Thoracic aorta (tissue), 2 donors: ENCODE measurements around the gene ATP6V0C. TPM values are rescaled to one million over a fixed set of nuclear protein-coding genes. Genes with fewer than 3 reads are reported as not detected.

Source experiments
- ATAC-seq: fragments of 150-250 bp; one replicate; pipeline ENCODE4 v1.8.0; 2017; ENCODE audit warnings: low read depth; ENCODE audit not compliant: insufficient number of reproducible peaks, low FRiP score
- DNase-seq: peaks from one replicate; pipeline ENCODE4 v3.0.0-alpha.2; 2020; ENCODE audit warnings: low spot score
- H3K27ac ChIP-seq, 2 donors: fragments of 200-600 bp; sonication (generic); 1 replicate in 1 of 2; 2 replicates in 1 of 2; pipeline ENCODE4 v1.5.1; 2016; ENCODE audit warnings: mild to moderate bottlenecking in 2 of 2, moderate library complexity in 2 of 2
- H3K27me3 ChIP-seq: fragments of 200-600 bp; sonication (generic); replicated peaks from 2 replicates; pipeline ENCODE4 v1.6.0; 2016; ENCODE audit warnings: mild to moderate bottlenecking; ENCODE audit not compliant: insufficient read depth
- H3K36me3 ChIP-seq: fragments of 200-600 bp; sonication (generic); one replicate; pipeline ENCODE4 v1.5.1; 2016
- H3K4me1 ChIP-seq, 2 donors: fragments of 200-600 bp; sonication (generic); 1 replicate in 1 of 2; 2 replicates in 1 of 2; pipeline versions ENCODE4 v1.5.1 to v1.6.0; 2016; ENCODE audit warnings: low read depth in 2 of 2, mild to moderate bottlenecking in 1 of 2; ENCODE audit not compliant: control insufficient read depth in 1 of 2
- H3K4me3 ChIP-seq: fragments of 200-600 bp; sonication (generic); 2 replicates; pipeline ENCODE4 v1.5.1; 2016; ENCODE audit warnings: mild to moderate bottlenecking
- H3K9me3 ChIP-seq: fragments of 200-600 bp; sonication (generic); 2 replicates; pipeline ENCODE4 v1.5.1; 2016
- total RNA-seq, 2 donors: library from RNA; depleted of rRNA; stranded (reverse); fragments of >200 nt; gene quantifications; one replicate each; pipeline versions ENCODE4 v1.1.0 to v1.2.3, GENCODE V29; 2016
- TF ChIP-seq, protein P1 (sequence below): fragments of 200-600 bp; sonication (generic); IDR thresholded peaks from one replicate; pipeline ENCODE4 v1.5.1; 2019; ENCODE audit warnings: antibody characterized with exemption

The ATP6V0C gene
- total RNA-seq, 2 donors from 2014 or later: 42.5 to 51.3 TPM

DNA sequence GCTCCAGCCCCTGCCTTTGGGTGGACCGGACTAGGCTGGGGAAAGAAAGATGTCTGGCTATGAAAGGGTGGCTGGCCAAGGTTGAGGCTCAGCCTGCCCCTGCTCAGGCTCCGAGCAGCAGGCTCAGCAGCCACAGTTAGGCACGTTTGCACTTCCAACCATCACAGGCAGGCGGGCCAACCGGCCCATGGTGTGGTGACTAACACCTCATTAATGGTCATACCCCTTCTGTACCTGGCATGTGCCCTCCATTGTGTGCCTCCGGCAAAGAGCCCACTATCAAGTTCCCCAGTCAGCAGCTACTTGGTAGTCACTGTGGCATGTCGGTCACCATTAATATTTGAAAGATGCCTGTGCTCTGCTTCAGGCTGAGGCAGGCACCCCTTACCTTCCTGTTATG is 32.1 kb upstream of the ATP6V0C start:
- no peak for ATAC-seq
- TF ChIP-seq, protein P1, sequence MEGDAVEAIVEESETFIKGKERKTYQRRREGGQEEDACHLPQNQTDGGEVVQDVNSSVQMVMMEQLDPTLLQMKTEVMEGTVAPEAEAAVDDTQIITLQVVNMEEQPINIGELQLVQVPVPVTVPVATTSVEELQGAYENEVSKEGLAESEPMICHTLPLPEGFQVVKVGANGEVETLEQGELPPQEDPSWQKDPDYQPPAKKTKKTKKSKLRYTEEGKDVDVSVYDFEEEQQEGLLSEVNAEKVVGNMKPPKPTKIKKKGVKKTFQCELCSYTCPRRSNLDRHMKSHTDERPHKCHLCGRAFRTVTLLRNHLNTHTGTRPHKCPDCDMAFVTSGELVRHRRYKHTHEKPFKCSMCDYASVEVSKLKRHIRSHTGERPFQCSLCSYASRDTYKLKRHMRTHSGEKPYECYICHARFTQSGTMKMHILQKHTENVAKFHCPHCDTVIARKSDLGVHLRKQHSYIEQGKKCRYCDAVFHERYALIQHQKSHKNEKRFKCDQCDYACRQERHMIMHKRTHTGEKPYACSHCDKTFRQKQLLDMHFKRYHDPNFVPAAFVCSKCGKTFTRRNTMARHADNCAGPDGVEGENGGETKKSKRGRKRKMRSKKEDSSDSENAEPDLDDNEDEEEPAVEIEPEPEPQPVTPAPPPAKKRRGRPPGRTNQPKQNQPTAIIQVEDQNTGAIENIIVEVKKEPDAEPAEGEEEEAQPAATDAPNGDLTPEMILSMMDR: no peak
- no peaks in the 10 kb centered on the region for H3K27me3 ChIP-seq
- no peak overlapping the region for H3K4me3 ChIP-seq
- H3K36me3 ChIP-seq: no peaks in the 10 kb centered on the region
- peak overlapping the region in 1 of 2 donors; percentile 16 for H3K27ac ChIP-seq
- no peak for DNase-seq
- H3K4me1 ChIP-seq: peaks cover 9 to 23% of the 10 kb centered on the region in 2 donors
- H3K9me3 ChIP-seq: no peaks in the 10 kb centered on the region

DNA sequence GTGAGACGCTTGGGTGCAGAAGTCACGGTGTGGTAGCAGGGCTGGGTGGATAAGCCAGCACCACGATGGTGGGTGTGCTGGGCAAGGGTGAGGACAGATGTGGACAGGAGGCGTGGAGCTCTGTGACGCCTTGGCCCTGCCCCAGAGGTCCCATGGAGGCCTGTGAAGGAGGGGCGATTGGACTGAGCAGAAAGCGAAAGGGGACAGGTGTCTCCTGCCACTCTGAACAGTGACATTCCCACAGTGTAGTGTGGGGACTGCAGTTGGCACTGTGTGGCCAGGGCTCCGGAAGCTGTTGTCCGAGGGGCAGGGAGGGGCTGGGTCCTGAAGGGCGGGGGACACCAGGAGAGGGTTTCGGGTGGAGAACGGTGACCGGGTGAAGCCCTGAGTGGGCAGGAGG is 31.5 kb upstream of the ATP6V0C start:
- peak overlapping the region; percentile 59 for H3K4me3 ChIP-seq
- no peaks in the 10 kb centered on the region for H3K9me3 ChIP-seq
- peaks cover 9 to 23% of the 10 kb centered on the region in 2 donors for H3K4me1 ChIP-seq
- DNase-seq: no peak
- TF ChIP-seq, protein P1: no peak
- H3K27ac ChIP-seq: peak overlapping the region in 1 of 2 donors; percentile 16
- no peaks in the 10 kb centered on the region for H3K27me3 ChIP-seq
- peak; percentile 4 for ATAC-seq
- H3K36me3 ChIP-seq: no peaks in the 10 kb centered on the region

DNA sequence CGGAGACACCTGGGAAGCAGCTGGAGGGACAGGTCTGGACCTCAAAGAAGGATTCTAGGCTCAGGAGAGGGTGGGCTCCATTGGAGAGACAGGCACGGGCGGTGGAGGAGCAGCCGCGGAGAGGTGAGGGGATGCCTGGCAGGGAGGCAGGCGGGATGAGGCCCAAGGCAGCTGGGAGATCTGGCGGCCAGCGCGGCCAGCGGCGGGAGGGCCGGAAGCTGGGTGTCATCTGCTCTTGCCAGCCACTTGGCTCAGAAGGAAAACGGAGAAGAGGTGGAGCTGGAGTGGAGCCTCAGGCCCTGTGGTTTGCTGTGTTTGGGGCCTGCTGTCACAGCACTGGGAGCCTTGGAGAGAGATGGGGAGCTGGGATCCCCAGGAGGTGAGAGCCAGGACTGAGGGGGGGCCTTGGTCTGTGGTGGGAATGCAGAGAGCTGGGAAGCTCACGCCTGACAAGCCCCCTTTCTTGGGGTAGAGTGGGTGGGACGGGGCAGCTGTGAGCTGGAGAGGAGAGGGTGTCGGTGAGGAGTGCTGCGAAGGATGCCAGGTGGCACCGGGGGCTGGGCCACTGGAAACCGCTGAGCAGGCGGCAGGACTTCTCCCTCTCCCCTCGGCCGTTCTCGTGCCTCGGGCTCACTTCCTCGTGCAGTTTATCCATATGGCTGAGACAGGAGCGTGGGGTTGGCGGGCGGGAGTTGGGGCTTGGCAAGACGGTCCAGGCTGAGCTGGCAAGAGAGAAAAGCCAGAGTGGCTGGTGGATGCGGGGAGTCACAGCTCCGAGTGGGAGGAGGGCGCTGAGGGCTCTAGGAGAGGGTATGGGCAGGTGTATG is 30.8 kb upstream of the ATP6V0C start:
- peak overlapping the region; percentile 6 to 52 for H3K27ac ChIP-seq
- no peak for DNase-seq

DNA sequence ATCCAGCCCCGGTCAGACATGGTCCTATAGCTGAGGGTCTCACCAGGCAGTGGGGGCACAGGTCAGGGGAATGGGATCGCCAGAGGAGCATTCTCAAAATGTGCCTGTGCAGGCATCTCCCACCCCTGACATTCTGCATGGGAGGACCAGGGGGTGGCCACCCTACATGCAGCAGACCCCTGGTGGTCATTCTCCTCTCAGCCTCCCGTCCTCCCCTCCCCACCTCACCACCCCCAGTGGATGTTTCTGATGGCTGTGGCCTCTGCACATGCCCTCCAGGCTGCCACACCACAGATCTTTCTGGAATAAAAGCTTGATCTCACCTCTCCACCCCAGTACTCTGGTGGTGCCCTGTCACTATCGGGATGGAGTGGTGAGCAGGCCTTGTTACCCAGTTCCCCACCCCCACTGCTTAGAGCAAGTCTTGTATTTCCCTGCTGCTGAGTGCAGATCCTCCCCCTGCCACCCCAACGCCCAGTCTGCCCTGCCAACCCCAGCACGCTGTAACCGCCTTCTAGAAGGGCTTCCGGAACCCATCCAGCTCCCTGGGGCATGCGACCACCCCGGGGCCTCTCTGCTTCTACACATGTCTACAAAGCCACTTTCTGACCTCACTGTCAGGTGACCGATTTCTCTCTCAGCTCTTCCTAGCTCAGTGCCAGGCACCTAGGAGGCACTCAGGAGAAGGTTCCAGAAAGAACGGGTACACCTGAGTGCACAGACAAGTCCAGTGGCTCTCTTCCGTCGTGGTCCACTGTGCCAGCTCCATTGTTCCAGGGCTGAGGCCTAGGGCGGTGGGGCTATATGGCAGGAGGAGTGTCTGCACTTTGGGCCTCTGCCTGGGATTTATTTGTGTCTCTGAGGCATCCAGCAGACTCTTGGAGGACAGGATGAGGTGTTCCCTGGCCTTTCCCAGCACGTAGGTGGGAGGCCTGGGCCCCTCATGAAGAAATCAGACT is 29.5 kb upstream of the ATP6V0C start:
- H3K4me3 ChIP-seq: no peak overlapping the region
- H3K27ac ChIP-seq: no peak overlapping the region
- TF ChIP-seq, protein P1: no peak
- no peaks in the 10 kb centered on the region for H3K27me3 ChIP-seq
- ATAC-seq (no peak), DNase-seq (no peak)
- no peaks in the 10 kb centered on the region for H3K36me3 ChIP-seq
- peaks cover 9 to 23% of the 10 kb centered on the region in 2 donors for H3K4me1 ChIP-seq
- no peaks in the 10 kb centered on the region for H3K9me3 ChIP-seq

More for the DNA sequence above, 30.8 kb upstream of the ATP6V0C start:
- ATAC-seq: peak; percentile 13
- H3K4me3 ChIP-seq: peak overlapping the region; percentile 59
- TF ChIP-seq, protein P1: no peak
- H3K27me3 ChIP-seq: no peaks in the 10 kb centered on the region
- no peaks in the 10 kb centered on the region for H3K9me3 ChIP-seq
- H3K36me3 ChIP-seq: no peaks in the 10 kb centered on the region
- H3K4me1 ChIP-seq: peaks cover 9 to 23% of the 10 kb centered on the region in 2 donors
